ENCODE results near the gene P2RY11. TPM values are rescaled to one million over a fixed set of nuclear protein-coding genes. Genes with fewer than 3 reads are reported as not detected.
A peak's percentile ranks its signal among the peaks of the same experiment; 100 is the strongest.

The P2RY11 gene
- total and polyA plus RNA-seq, 2 experiments from 2014 or later = 4.0 to 4.3 TPM

DNA sequence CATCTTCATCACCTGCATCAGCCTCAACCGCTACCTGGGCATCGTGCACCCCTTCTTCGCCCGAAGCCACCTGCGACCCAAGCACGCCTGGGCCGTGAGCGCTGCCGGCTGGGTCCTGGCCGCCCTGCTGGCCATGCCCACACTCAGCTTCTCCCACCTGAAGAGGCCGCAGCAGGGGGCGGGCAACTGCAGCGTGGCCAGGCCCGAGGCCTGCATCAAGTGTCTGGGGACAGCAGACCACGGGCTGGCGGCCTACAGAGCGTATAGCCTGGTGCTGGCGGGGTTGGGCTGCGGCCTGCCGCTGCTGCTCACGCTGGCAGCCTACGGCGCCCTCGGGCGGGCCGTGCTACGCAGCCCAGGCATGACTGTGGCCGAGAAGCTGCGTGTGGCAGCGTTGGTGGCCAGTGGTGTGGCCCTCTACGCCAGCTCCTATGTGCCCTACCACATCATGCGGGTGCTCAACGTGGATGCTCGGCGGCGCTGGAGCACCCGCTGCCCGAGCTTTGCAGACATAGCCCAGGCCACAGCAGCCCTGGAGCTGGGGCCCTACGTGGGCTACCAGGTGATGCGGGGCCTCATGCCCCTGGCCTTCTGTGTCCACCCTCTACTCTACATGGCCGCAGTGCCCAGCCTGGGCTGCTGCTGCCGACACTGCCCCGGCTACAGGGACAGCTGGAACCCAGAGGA is 2.6 kb downstream of the P2RY11 start (continued):
- no peak for TF ChIP-seq NANOG (IDR thresholded peaks at IDR 0.05; ENCODE audit: borderline replicate concordance)
- TF ChIP-seq ZNF331 (CRISPR knock-in tag; IDR thresholded peaks at IDR 0.05; ENCODE audit: low read depth) = no peak
- TF ChIP-seq CTCF (conservative IDR thresholded peaks at IDR 0.05; ENCODE audit: low read depth in 2 of 2) = peak in 1 of 2 experiments; percentile 28; a peak in 1 of 4 replicates
- TF ChIP-seq JUNB (IDR thresholded peaks at IDR 0.05; ENCODE audit: unreplicated experiment) = no peak

DNA sequence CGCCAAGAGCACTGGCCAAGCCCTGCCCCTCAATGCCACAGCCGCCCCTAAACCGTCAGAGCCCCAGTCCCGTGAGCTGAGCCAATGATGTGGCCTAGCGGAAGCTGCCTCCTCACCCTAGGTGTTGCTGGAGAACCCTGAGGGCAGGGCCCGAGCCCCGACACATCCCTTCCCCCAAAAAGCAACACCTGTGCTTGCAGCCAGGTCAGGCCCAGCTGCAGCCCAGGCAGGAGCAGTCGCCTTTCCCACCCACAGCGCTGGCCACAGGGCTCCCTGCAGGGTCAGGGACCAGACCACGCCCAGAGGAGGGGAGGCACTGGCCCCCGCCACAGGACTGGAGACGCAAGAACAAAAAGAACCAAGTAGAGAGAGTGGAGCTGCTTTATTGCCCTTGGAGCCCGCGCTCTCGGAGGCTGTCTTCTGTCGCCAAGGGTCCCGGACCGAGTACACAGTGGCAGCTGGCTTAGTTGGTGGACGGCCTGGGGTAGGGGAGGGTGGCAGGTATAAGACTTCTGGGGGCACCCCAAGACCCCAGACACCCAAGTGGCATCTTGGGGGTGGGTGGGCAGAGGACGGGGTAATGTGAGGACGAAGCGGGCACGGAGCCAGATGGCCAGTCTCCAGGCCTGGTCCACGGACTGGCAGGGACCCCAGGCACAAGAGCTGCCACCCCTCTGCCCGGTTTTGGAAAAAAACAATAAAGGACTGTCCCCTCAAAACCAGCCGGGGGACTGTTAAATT is 3.3 kb downstream of the P2RY11 start:
- H3K79me2 ChIP-seq (replicated peaks; ENCODE audit: insufficient read depth) = peaks cover 21% of the 10 kb centered on the region
- H3K36me3 Mint-ChIP-seq (ENCODE audit: low read depth) = peaks cover 76% of the 10 kb centered on the region
- H4K20me1 ChIP-seq (replicated peaks; ENCODE audit: insufficient read depth) = peaks cover 11% of the 10 kb centered on the region; the same call in 1 of the 2 replicates
- no peak overlapping the region for H3K4me2 ChIP-seq
- peak overlapping the region; percentile 59; the same call in 1 of the 2 replicates for H3K27ac ChIP-seq (ENCODE audit: low read depth)
- H3F3A ChIP-seq (replicated peaks; ENCODE audit: low read depth) = peaks cover 43% of the 10 kb centered on the region
- no peaks in the 10 kb centered on the region for H3K27me3 ChIP-seq (ENCODE audit: insufficient read depth)
- peak; percentile 3 for ATAC-seq
- no peaks in the 10 kb centered on the region for H3K9me3 Mint-ChIP-seq
- H3K36me3 ChIP-seq (ENCODE audit: insufficient read depth) = peaks cover 16% of the 10 kb centered on the region; the same call in 1 of the 2 replicates
- H2AFZ ChIP-seq = no peak overlapping the region
- H3K4me1 ChIP-seq (ENCODE audit: insufficient read depth) = no peaks in the 10 kb centered on the region; the same call in 1 of the 2 replicates
- H3K4me3 Mint-ChIP-seq = no peak overlapping the region
- H3K9me2 ChIP-seq (ENCODE audit: insufficient read depth) = no peaks in the 10 kb centered on the region
- H3K27me3 Mint-ChIP-seq (ENCODE audit: insufficient read depth, low read depth, poor library complexity) = peaks cover 45% of the 10 kb centered on the region
- DNase-seq (ENCODE audit: low spot score) = peak; percentile 27
- H3K4me1 Mint-ChIP-seq = peaks cover 12% of the 10 kb centered on the region
- H3K27ac Mint-ChIP-seq = no peak overlapping the region
- no peak overlapping the region for H3K4me3 ChIP-seq
- no peak for TF ChIP-seq ZNF114 (CRISPR knock-in tag; IDR thresholded peaks at IDR 0.05)
- no peak for TF ChIP-seq NANOG (IDR thresholded peaks at IDR 0.05; ENCODE audit: borderline replicate concordance)
- TF ChIP-seq ZNF462 (CRISPR knock-in tag; IDR thresholded peaks at IDR 0.05) = no peak
- TF ChIP-seq POLR2AphosphoS5 (IDR thresholded peaks at IDR 0.05; ENCODE audit: low read depth) = no peak; the same call in 1 of the 2 replicates
- no peak for TF ChIP-seq JUNB (IDR thresholded peaks at IDR 0.05; ENCODE audit: unreplicated experiment)
- TF ChIP-seq EZH2 (IDR thresholded peaks at IDR 0.05; ENCODE audit: low read depth, unreplicated experiment) = no peak
- TF ChIP-seq STAT1 (IDR thresholded peaks at IDR 0.05; ENCODE audit: unreplicated experiment) = no peak
- TF ChIP-seq, protein P1, sequence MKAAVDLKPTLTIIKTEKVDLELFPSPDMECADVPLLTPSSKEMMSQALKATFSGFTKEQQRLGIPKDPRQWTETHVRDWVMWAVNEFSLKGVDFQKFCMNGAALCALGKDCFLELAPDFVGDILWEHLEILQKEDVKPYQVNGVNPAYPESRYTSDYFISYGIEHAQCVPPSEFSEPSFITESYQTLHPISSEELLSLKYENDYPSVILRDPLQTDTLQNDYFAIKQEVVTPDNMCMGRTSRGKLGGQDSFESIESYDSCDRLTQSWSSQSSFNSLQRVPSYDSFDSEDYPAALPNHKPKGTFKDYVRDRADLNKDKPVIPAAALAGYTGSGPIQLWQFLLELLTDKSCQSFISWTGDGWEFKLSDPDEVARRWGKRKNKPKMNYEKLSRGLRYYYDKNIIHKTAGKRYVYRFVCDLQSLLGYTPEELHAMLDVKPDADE (IDR thresholded peaks at IDR 0.05) = no peak
